Left ventricle myocardium inferior (tissue), 1 donor: Measurements from ENCODE around the gene SLC25A21. TPM values are rescaled to one million over a fixed set of nuclear protein-coding genes. Genes with fewer than 3 reads are reported as not detected.

Experiments
- DNase-seq: peaks from one replicate; pipeline ENCODE4 v3.0.0-alpha.2; 2020
- H3K27ac ChIP-seq: fragments of 200-600 bp; replicated peaks from 2 replicates; pipeline ENCODE4 v1.8.0; 2021
- H3K27me3 ChIP-seq: fragments of 200-600 bp; 2 replicates; pipeline ENCODE4 v1.8.0; 2021; ENCODE audit warnings: low read depth
- H3K36me3 ChIP-seq: fragments of 200-600 bp; 2 replicates; pipeline ENCODE4 v1.8.0; 2021
- H3K4me1 ChIP-seq: fragments of 200-600 bp; 2 replicates; pipeline ENCODE4 v1.8.0; 2021
- H3K4me3 ChIP-seq: fragments of 200-600 bp; 2 replicates; pipeline ENCODE4 v1.8.0; 2021; ENCODE audit warnings: mild to moderate bottlenecking, moderate library complexity
- H3K9me3 ChIP-seq: fragments of 200-600 bp; replicated peaks from 2 replicates; pipeline ENCODE4 v1.8.0; 2021
- CTCF ChIP-seq: fragments of 200-600 bp; IDR thresholded peaks from 2 replicates; pipeline ENCODE4 v1.8.0; 2021; ENCODE audit warnings: antibody characterized with exemption, mild to moderate bottlenecking, borderline replicate concordance
- intact Hi-C: fragments of 100-400 bp; cut with micrococcal nuclease; formaldehyde crosslinking; loops from one replicate; pipeline ENCODE4 v1.11.0; 2022
- total RNA-seq: library from RNA; stranded (reverse); fragmentation: NEBNext Ultra II Directional; extraction: Animal tissue kit (Norgen Biotek cat#: 25700); gene quantifications from one replicate; pipeline ENCODE4 v1.2.1, GENCODE V29; 2021
- donor health status: DM: no; HTN: yes; CAD: no; lungs with severe emphysema.

SLC25A21 gene
- total RNA-seq, 1 donor from 2014 or later, result 0.77 TPM

- peak; percentile 96 for TF ChIP-seq CTCF
- Histone ChIP-seq H3K27ac (no peak overlapping the region), H3K4me3 (no peak overlapping the region), H3K36me3 (no peaks in the 10 kb centered on the region), H3K9me3 (no peaks in the 10 kb centered on the region), H3K4me1 (no peaks in the 10 kb centered on the region), H3K27me3 (peaks cover 53% of the 10 kb centered on the region)
- peak; percentile 66 for DNase-seq
- intact Hi-C loops, result no loop called here
Measured at GRCh38 chr14:36941783-36942521, 230.5 kb downstream of the SLC25A21 start.

- Histone ChIP-seq H3K36me3 (no peaks in the 10 kb centered on the region), H3K27ac (no peak overlapping the region), H3K27me3 (peaks cover 62% of the 10 kb centered on the region), H3K4me3 (no peak overlapping the region), H3K4me1 (no peaks in the 10 kb centered on the region), H3K9me3 (no peaks in the 10 kb centered on the region)
- no peak for TF ChIP-seq CTCF
- intact Hi-C loops, result no loop called here
- DNase-seq, result no peak
Measured at GRCh38 chr14:36940476-36940875, 231.9 kb downstream of the SLC25A21 start.

GRCh38 chr14:36939265-36939664 is 233.1 kb downstream of the SLC25A21 start:
- Histone ChIP-seq H3K36me3 (no peaks in the 10 kb centered on the region), H3K9me3 (no peaks in the 10 kb centered on the region), H3K27ac (no peak overlapping the region), H3K4me3 (no peak overlapping the region), H3K4me1 (no peaks in the 10 kb centered on the region), H3K27me3 (peaks cover 59% of the 10 kb centered on the region)
- no peak for TF ChIP-seq CTCF
- intact Hi-C loops, result no loop called here
- DNase-seq, result no peak

- intact Hi-C loops, result no loop called here
- H3K9me3 ChIP-seq, result no peaks in the 10 kb centered on the region
Measured at GRCh38 chr14:36938678-36939077, 233.7 kb downstream of the SLC25A21 start.

GRCh38 chr14:36935976-36936678 is 236.3 kb downstream of the SLC25A21 start:
- no peaks in the 10 kb centered on the region for H3K36me3 ChIP-seq

More at GRCh38 chr14:36938678-36939077, 233.7 kb downstream of the SLC25A21 start:
- Histone ChIP-seq H3K36me3 (no peaks in the 10 kb centered on the region), H3K27ac (no peak overlapping the region), H3K4me3 (no peak overlapping the region), H3K4me1 (no peaks in the 10 kb centered on the region), H3K27me3 (peaks cover 59% of the 10 kb centered on the region)
- DNase-seq, result no peak
- TF ChIP-seq CTCF, result no peak

More at GRCh38 chr14:36935976-36936678, 236.3 kb downstream of the SLC25A21 start:
- H3K27me3 ChIP-seq, result peaks cover 46% of the 10 kb centered on the region
- no peak for TF ChIP-seq CTCF
- no peak for DNase-seq
- H3K4me1 ChIP-seq, result no peaks in the 10 kb centered on the region
- no peak overlapping the region for H3K27ac ChIP-seq
- intact Hi-C loops, result no loop called here
- H3K4me3 ChIP-seq, result no peak overlapping the region
- H3K9me3 ChIP-seq, result no peaks in the 10 kb centered on the region
